Measurements from ENCODE around the gene PLXNB3.

PLXNB3 gene

DNA sequence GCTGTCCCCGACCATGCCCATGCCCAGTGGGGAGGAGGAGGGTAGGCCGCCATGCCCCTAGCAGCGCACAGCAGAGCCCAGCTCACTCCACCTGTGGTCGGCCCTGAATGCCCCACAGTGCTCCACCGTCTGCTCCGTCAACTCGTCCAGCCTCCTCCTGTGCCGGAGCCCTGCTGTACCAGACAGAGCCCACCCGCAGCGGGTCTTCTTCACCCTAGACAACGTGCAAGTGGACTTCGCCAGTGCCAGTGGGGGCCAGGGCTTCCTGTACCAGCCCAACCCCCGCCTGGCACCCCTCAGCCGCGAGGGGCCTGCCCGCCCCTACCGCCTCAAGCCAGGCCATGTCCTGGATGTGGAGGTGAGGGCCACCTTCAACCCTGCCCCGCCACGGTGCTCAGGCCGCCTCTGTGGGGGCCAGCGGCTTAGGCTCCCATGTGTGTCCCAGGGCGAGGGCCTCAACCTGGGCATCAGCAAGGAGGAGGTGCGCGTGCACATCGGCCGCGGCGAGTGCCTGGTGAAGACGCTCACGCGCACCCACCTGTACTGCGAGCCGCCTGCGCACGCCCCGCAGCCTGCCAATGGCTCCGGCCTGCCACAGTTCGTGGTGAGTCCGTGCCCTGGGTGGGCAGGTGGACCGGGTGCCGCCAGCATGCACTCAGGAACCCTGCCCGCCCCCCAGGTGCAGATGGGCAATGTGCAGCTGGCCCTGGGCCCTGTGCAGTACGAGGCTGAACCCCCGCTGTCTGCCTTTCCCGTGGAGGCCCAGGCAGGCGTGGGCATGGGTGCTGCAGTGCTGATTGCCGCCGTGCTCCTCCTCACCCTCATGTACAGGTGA, 9.9 kb downstream of the PLXNB3 start:
- DNase-seq (ENCODE audit: low read depth in 1 of 2, low spot score in 1 of 2): no peak

GRCh38 chrX:153774576-153775292, 10.7 kb downstream of the PLXNB3 start:
- no peak for DNase-seq (ENCODE audit: low read depth in 1 of 2, low spot score in 1 of 2)

GRCh38 chrX:153775293-153776119, 11.5 kb downstream of the PLXNB3 start:
- no peak for DNase-seq (ENCODE audit: low read depth in 1 of 2, low spot score in 1 of 2)

DNA sequence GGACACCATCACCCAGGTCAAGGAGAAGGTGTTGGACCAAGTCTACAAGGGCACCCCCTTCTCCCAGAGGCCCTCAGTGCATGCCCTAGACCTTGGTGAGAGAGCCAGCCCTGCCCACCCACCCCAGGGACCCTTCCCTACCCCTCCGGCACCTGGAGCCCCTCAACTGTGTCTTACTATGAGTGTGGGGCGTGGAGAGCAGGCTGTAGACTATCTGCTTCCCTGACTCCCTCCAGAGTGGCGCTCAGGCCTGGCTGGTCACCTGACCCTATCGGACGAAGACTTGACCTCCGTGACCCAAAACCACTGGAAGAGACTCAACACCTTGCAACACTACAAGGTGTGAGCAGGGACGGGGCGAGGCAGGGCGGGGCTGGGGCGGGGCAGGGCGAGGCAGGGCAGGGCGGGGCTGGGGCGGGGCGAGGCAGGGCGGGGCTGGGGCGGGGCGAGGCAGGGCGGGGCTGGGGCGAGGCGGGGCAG, 12.1 kb downstream of the PLXNB3 start:
- DNase-seq (ENCODE audit: low read depth in 1 of 2, low spot score in 1 of 2): no peak

DNA sequence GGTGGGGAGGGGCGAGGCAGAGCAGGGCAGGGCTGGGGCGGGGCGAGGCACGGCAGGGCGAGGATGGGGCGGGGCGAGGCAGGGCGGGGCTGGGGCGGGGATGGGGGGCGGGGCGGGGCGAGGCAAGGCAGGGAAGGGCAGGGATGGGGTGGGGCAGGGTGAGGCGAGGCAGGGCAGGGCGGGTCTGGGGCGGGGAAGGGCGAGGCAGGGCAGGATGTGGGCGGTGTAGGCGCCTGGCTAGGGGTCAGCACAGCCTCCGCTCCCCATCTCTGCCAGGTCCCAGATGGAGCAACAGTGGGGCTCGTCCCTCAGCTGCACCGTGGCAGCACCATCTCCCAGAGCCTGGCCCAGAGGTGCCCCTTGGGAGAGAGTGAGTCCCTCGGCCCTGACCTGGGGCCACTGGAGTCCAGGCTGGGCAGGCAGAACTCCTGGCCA, 12.6 kb downstream of the PLXNB3 start:
- no peak for DNase-seq (ENCODE audit: low read depth in 1 of 2, low spot score in 1 of 2)

GRCh38 chrX:153777261-153778090, 13.4 kb downstream of the PLXNB3 start:
- no peak for DNase-seq (ENCODE audit: low read depth in 1 of 2, low spot score in 1 of 2)

- no peak for DNase-seq (ENCODE audit: low read depth in 1 of 2, low spot score in 1 of 2)
Measured at GRCh38 chrX:153778181-153778580, 14.1 kb downstream of the PLXNB3 start.

- no peak for DNase-seq (ENCODE audit: low read depth in 1 of 2, low spot score in 1 of 2)
Measured at GRCh38 chrX:153778684-153779101, 14.6 kb downstream of the PLXNB3 start.

GRCh38 chrX:153779891-153780677, 16.0 kb downstream of the PLXNB3 start:
- DNase-seq (ENCODE audit: low read depth in 1 of 2, low spot score in 1 of 2): no peak

DNA sequence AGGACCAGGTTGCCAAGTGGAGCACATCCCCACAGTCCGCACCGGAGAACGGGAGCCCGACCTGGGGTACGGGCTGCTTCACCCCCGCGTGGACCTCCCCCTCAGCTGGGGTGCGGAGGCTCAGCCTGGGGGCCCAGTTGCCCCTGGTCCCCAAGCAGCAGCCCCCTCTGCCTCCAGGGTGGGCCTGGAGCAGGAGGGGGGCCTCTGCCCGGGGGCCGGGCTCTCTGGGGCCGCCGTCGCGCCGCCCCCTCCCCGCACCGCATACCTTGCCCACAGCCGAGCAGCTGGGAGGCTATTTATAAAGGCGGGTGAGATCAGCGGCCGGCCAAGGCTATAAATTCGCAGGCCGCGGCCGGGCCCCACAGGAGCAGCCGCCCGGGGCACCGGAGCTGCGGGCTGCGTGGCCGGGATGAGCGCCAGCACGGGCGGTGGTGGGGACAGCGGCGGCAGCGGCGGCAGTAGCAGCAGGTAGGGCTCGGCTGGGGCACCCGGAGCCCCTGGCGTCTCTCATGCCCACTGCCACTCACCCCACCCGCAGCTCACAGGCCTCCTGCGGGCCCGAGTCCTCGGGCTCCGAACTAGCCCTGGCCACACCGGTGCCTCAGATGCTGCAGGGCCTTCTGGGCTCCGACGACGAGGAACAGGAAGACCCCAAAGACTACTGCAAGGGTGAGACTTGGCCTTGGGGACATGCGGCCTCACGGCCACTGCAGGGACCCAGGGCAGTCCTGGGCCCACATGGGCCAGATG, 16.8 kb downstream of the PLXNB3 start, which contains the start of gene SRPK3:
Gene SRPK3, plus strand, starts transcription at position 364 of the 750 bp plus-strand sequence. Its CDS starts 46 bp downstream, at position 410.
- no peak for DNase-seq (ENCODE audit: low read depth in 1 of 2, low spot score in 1 of 2)

GRCh38 chrX:153781428-153782047, 17.5 kb downstream of the PLXNB3 start:
- no peak for DNase-seq (ENCODE audit: low read depth in 1 of 2, low spot score in 1 of 2)

DNA sequence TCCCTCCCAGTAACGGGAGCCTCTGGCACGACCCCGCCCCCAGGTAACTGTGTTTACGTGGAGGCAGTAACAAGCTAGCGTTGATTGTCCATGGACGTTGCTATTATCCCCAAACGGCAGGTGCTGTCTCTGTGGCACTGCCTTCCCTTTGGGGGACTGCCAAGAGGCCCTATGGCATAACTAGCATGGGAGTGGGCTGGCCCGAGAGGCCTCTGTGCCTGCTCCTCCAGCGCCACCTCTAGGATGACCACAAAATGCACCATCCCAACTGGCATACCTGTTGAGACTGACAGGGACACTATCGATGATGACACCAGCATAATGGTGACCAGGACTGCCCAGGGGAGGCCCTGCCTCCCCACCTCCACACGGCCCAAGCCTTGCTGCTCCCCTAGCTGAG, 18.3 kb downstream of the PLXNB3 start:
- no peak for DNase-seq (ENCODE audit: low read depth in 1 of 2, low spot score in 1 of 2)

GRCh38 chrX:153782871-153783270, 18.8 kb downstream of the PLXNB3 start:
- no peak for DNase-seq (ENCODE audit: low read depth in 1 of 2, low spot score in 1 of 2)

DNA sequence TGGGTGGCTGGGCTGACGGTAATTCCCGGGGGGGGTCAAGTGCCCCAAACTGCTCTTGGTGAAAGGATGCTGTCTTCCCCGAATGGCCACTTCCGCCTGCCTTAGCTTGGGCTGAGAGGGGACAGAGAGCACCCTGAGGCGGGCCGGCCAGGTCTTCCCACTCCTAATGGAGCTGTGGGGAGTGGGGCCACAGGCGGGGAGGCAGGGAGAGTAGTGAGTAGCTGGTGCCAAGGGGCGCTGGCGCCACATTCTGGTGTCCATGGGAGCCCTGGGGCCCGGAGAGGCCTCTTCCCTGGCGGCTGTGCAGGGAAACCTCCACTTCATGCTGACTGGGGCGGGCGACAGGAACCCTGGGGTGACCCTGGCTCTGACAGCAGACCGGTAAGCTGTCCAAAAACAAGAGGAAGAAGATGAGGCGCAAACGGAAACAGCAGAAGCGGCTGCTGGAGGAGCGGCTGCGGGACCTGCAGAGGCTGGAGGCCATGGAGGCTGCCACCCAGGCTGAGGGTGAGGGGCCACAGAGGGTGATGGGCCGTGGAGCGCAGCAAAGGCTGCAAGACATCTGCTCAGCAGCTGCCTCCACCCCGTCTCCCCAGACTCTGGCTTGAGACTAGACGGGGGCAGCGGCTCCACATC, 19.4 kb downstream of the PLXNB3 start:
- no peak for DNase-seq (ENCODE audit: low read depth in 1 of 2, low spot score in 1 of 2)

DNA sequence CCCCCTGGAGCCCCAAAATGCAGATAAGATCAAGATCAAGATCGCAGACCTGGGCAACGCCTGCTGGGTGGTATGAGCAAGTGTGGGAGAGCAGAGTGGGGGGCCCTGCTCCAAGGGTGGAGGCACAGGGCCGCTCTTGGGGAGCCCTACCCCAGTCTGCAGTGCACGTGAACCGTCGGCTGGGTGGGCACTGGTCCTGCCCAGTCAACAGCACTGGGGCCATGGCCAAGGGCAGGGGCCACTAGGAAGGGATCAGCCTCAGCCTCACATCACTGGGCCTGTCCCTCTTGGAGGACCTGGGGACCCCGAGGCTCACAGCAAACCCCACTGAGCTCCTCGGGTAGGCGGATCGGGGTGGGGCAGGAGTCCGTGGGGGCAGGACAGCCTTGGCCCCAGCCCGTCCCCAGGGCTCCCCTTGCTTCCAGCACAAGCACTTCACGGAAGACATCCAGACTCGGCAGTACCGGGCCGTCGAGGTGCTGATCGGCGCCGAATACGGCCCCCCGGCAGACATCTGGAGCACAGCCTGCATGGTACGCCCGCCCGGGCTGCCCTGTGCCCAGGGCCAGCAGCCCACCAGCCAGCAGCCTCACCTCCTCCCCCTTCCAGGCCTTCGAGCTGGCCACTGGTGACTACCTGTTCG, 20.4 kb downstream of the PLXNB3 start:
- no peak for DNase-seq (ENCODE audit: low read depth in 1 of 2, low spot score in 1 of 2)

GRCh38 chrX:153786669-153787068, 22.6 kb downstream of the PLXNB3 start:
- no peak for DNase-seq (ENCODE audit: low read depth in 1 of 2, low spot score in 1 of 2)

DNA sequence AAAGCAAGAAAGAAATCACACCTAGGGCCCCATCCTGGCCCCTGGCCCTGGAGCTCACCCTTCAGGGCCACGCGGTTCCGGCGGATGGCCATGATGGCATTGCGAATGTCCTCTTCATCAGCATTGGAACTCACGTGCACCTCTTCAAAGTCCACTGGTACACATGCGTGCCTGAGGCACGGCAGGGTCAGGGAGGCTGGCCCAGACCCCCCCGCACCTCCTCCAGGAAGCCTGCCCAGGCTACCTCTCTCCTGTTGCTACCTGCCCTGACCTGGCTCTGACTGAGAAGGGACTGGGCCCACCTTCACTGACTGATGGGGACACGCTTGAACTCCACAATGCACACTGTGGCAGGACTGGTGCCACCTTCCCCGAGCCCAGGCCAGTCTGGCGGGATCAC, 25.6 kb downstream of the PLXNB3 start:
- no peak for DNase-seq (ENCODE audit: low read depth in 1 of 2, low spot score in 1 of 2)

Measured in stimulated activated CD4-positive, alpha-beta T cell treated with anti-CD3 and anti-CD28 coated beads, Interleukin-15, amount 100 ng/mL, for 1 hour (primary cell).